Measurements from ENCODE around the gene CYP2C19.

DNA sequence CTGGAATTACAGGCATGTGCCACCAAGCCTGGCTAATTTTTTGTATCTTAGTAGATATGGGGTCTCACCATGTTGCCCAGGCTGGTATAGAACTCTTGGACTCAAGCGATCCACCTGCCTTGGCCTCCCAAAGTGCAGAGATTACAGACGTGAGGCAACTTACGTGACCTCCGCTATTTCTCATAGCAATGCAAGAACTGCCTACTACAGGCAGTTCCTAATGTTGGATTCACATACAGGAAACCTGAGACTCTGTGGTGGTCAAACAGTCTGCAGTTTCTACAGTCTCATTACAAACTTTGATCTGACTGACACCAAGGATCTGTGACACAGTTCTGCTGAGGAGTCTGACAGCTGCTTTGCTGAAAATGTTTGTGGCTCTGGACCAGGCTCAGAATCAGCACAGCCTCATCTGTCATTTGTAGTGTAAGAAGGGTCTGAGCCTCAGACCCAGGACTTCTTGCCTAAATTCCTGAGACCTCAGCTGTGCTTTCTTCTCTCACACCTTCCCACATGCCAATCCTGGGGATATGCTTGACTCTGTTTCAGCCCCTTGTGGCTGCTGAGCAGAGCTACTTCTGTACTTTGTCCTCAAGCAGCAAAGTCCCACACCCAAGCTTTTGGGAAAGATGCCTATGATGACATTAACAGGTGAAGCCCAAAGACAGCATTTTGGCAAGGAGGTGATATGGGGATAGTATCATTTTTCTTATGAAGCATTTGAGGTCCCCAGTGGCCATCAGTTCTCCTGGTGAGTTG lies 128.0 kb downstream of the CYP2C19 start:
- TF ChIP-seq POLR2AphosphoS5 (IDR thresholded peaks at IDR 0.05): no peak
- TF ChIP-seq POLR2A (IDR thresholded peaks at IDR 0.05): no peak
- TF ChIP-seq, protein P1, sequence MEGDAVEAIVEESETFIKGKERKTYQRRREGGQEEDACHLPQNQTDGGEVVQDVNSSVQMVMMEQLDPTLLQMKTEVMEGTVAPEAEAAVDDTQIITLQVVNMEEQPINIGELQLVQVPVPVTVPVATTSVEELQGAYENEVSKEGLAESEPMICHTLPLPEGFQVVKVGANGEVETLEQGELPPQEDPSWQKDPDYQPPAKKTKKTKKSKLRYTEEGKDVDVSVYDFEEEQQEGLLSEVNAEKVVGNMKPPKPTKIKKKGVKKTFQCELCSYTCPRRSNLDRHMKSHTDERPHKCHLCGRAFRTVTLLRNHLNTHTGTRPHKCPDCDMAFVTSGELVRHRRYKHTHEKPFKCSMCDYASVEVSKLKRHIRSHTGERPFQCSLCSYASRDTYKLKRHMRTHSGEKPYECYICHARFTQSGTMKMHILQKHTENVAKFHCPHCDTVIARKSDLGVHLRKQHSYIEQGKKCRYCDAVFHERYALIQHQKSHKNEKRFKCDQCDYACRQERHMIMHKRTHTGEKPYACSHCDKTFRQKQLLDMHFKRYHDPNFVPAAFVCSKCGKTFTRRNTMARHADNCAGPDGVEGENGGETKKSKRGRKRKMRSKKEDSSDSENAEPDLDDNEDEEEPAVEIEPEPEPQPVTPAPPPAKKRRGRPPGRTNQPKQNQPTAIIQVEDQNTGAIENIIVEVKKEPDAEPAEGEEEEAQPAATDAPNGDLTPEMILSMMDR (IDR thresholded peaks at IDR 0.05): no peak
- TF ChIP-seq EP300 (IDR thresholded peaks at IDR 0.05): no peak
